Activated naive CD4-positive, alpha-beta T cell treated with anti-CD3 and anti-CD28 coated beads for 36 hours (primary cell): ENCODE data around the gene HMOX2. TPM values are rescaled to one million over a fixed set of nuclear protein-coding genes. Genes with fewer than 3 reads are reported as not detected.

Experiments used
- CTCF ChIA-PET: fragments of 350-600 bp; sonication (Branson Sonifier 250); formaldehyde crosslinking; loops from one replicate; lab custom pipeline; 2021; ENCODE audit warnings: antibody characterized with exemption; lab: Charles Lee
- DNase-seq: peaks from one replicate; pipeline ENCODE4 v3.0.0-alpha.2; 2020
- H3K27ac Mint-ChIP-seq: one replicate; pipeline ENCODE4 v1.8.0; 2021; ENCODE audit warnings: mild to moderate bottlenecking, mixed read lengths
- H3K27me3 Mint-ChIP-seq: one replicate; pipeline ENCODE4 v1.8.0; 2021; ENCODE audit warnings: low read depth, mixed read lengths
- H3K36me3 Mint-ChIP-seq: one replicate; pipeline ENCODE4 v1.8.0; 2021; ENCODE audit warnings: low read depth, mixed read lengths
- H3K4me1 Mint-ChIP-seq: one replicate; pipeline ENCODE4 v1.8.0; 2021; ENCODE audit warnings: low read depth, mixed read lengths
- H3K4me3 Mint-ChIP-seq: one replicate; pipeline ENCODE4 v1.8.0; 2021; ENCODE audit warnings: mild to moderate bottlenecking, moderate library complexity, mixed read lengths
- H3K9me3 Mint-ChIP-seq: one replicate; pipeline ENCODE4 v1.8.0; 2021; ENCODE audit warnings: mixed read lengths
- intact Hi-C: fragments of 100-400 bp; cut with micrococcal nuclease; formaldehyde crosslinking; loops from one replicate; pipeline ENCODE4 v1.15.1; 2023
- total RNA-seq, 2 experiments: library from RNA; stranded (reverse); gene quantifications; one replicate each; pipeline ENCODE4 v1.2.3, GENCODE V29; 2021

HMOX2 gene
- total RNA-seq, 2 experiments from 2014 or later = 46.8 to 49.3 TPM

DNA sequence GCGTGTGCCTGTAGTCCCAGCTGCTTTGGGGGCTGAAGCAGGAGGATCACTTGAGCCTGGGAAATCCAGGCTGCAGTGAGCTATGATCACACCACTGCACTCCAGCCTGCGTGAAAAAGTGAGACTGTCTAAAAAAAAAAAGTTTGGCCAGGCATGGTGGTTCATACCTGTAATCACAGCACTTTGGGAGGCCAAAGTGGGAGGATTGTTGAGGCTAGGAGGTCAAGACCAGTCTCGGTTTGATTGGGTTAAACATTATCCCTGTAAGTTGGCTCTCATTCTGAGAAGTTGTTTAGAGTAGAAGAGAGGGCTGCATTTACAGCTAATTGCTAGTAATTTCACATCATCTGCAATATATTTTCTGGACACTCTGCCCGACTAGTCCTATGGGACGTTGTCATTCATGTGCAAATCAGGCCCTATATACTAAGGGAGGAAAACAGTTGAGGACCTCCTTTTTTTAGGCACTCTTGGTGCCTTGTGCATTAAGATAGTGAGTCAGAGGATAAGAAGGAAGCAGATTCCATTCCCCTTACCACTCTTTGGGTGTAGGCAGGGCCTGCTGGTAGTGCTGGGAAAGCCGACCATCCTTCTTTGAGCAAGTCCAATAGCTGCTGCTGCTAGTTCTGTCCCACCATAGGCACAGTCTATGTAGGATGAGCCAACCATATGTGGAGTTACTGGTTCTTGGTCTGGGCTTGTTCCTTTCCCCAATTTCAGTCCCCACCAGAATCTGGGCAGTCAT lies 18.7 kb downstream of the HMOX2 start:
- Mint-ChIP-seq H3K27me3 (no peaks in the 10 kb centered on the region), H3K4me1 (peaks cover 82% of the 10 kb centered on the region), H3K4me3 (no peak overlapping the region), H3K9me3 (no peaks in the 10 kb centered on the region), H3K36me3 (peaks cover 5% of the 10 kb centered on the region), H3K27ac (peak overlapping the region; percentile 56)
- no peak for DNase-seq
- intact Hi-C loops = no loop called here
- CTCF ChIA-PET = interaction anchor here (0.7 to 2.3 kb wide), 2 partner anchors 10 to 97 kb away, joined by 4 to 15 read pairs; no protein-coding TSS in a partner anchor

- H3K36me3 Mint-ChIP-seq = peaks cover 7% of the 10 kb centered on the region
- peak overlapping the region; percentile 15 for H3K27ac Mint-ChIP-seq
- intact Hi-C loops = no loop called here
- CTCF ChIA-PET = no interaction called here
- no peaks in the 10 kb centered on the region for H3K9me3 Mint-ChIP-seq
- no peak overlapping the region for H3K4me3 Mint-ChIP-seq
- peaks cover 82% of the 10 kb centered on the region for H3K4me1 Mint-ChIP-seq
- H3K27me3 Mint-ChIP-seq = no peaks in the 10 kb centered on the region
- DNase-seq = no peak
Measured at GRCh38 chr16:4495766-4496165, 19.6 kb downstream of the HMOX2 start.

GRCh38 chr16:4496305-4496704 lies 20.1 kb downstream of the HMOX2 start:
- Mint-ChIP-seq H3K27me3 (no peaks in the 10 kb centered on the region), H3K36me3 (peaks cover 6% of the 10 kb centered on the region), H3K4me3 (no peak overlapping the region), H3K4me1 (peaks cover 83% of the 10 kb centered on the region), H3K27ac (peak overlapping the region; percentile 15), H3K9me3 (no peaks in the 10 kb centered on the region)
- DNase-seq = no peak
- intact Hi-C loops = no loop called here
- CTCF ChIA-PET = interaction anchor here (1.1 to 1.5 kb wide), 2 partner anchors 9 to 17 kb away, joined by 3 to 4 read pairs; no protein-coding TSS in a partner anchor

DNA sequence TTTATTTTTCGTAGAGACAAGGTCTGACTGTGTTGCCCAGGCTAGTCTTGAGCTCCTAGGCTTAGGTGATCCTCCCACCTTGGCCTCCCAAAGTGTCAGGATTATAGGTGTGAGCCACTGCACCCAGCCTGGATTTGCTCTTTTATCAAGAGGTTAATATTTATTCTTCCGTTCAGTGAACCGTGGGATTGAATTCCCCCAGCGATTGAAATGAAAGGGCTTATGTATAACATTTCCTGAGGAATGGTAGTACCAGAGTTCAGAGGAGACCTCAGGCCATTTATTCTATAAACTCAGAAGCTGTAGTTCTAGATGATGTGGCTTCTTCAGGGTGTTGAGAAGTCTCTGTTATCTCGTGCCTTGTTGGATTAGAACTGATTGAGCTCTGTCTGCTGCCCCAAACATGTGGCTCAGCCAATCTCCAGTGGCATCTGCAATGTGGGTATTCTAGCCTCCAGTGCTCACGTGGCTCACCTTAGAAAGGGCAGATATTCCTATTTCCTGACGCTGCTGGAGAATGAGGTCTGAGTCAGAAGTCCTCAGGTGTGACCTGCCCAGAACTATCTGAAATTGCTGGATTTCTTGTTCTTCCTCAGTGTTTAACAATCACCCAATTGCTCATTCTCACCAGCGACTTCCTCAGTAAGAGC lies 22.5 kb downstream of the HMOX2 start:
- no peak for DNase-seq
- Mint-ChIP-seq H3K27me3 (no peaks in the 10 kb centered on the region), H3K4me3 (no peak overlapping the region), H3K4me1 (peaks cover 89% of the 10 kb centered on the region), H3K36me3 (peaks cover 4% of the 10 kb centered on the region), H3K9me3 (no peaks in the 10 kb centered on the region), H3K27ac (no peak overlapping the region)
- CTCF ChIA-PET = interaction anchor here (1.2 kb wide), 1 partner anchor 8 kb away, joined by 3 read pairs; no protein-coding TSS in a partner anchor
- intact Hi-C loops = no loop called here

DNA sequence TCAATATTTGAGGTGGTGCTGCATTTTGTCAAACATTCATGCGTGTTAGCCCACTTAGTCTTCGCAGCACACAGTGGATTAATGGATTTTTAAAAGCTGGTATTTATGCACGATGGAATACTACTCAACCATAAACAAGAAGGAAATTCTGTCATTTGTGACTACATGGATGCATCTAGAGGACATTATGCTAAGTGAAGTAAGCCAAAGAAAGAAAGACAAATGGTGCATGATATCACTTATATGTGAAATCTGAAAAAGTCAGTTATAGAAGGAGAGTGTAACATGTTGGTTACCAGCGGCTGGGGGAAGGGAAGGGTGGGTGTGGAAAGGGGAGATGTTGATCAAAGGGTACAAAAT lies 23.0 kb downstream of the HMOX2 start:
- no peak overlapping the region for H3K27ac Mint-ChIP-seq
- intact Hi-C loops = no loop called here
- DNase-seq = no peak
- no peaks in the 10 kb centered on the region for H3K9me3 Mint-ChIP-seq
- H3K27me3 Mint-ChIP-seq = no peaks in the 10 kb centered on the region
- peaks cover 4% of the 10 kb centered on the region for H3K36me3 Mint-ChIP-seq
- no peak overlapping the region for H3K4me3 Mint-ChIP-seq
- CTCF ChIA-PET = interaction anchor here (0.9 to 2.2 kb wide), 4 partner anchors 8 to 87 kb away, joined by 3 to 8 read pairs (median 4); no protein-coding TSS in a partner anchor
- peaks cover 89% of the 10 kb centered on the region for H3K4me1 Mint-ChIP-seq

DNA sequence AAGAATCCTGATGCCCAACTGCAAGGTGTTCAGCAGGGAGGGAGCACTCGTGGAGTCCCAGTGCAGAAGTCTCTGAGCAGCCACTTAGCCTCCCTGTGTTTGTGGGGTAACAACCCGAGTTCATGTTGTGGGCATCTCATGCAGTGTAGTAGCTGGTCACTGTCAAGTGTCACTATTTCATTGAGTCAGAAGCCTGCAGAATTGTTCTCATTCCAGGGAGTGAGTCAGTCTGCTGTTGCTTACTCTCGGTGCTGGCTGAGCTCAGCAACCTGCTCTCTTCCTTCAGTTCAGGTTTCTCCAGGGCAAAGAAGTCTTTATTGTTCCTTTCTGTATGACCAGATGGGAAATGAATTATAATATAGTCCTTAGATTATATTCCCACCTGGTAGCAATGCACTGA lies 24.1 kb downstream of the HMOX2 start:
- Mint-ChIP-seq H3K27ac (peak overlapping the region; percentile 7), H3K27me3 (no peaks in the 10 kb centered on the region), H3K36me3 (peaks cover 4% of the 10 kb centered on the region), H3K4me3 (no peak overlapping the region), H3K9me3 (no peaks in the 10 kb centered on the region), H3K4me1 (peaks cover 85% of the 10 kb centered on the region)
- peak; percentile 49 for DNase-seq
- intact Hi-C loops = no loop called here
- CTCF ChIA-PET = interaction anchor here (0.9 to 2.7 kb wide), 10 partner anchors 10 to 124 kb away, joined by 3 to 11 read pairs (median 4); partner anchors contain the start of genes HMOX2 and MGRN1

- Mint-ChIP-seq H3K4me3 (no peak overlapping the region), H3K27ac (peak overlapping the region; percentile 80), H3K36me3 (peaks cover 5% of the 10 kb centered on the region), H3K9me3 (no peaks in the 10 kb centered on the region), H3K27me3 (no peaks in the 10 kb centered on the region), H3K4me1 (peaks cover 85% of the 10 kb centered on the region)
- intact Hi-C loops = no loop called here
- DNase-seq = no peak
- CTCF ChIA-PET = interaction anchor here (0.7 to 2.7 kb wide), 7 partner anchors 11 to 98 kb away, joined by 3 to 11 read pairs (median 3); no protein-coding TSS in a partner anchor
Measured at GRCh38 chr16:4501071-4501478, 24.9 kb downstream of the HMOX2 start.

DNA sequence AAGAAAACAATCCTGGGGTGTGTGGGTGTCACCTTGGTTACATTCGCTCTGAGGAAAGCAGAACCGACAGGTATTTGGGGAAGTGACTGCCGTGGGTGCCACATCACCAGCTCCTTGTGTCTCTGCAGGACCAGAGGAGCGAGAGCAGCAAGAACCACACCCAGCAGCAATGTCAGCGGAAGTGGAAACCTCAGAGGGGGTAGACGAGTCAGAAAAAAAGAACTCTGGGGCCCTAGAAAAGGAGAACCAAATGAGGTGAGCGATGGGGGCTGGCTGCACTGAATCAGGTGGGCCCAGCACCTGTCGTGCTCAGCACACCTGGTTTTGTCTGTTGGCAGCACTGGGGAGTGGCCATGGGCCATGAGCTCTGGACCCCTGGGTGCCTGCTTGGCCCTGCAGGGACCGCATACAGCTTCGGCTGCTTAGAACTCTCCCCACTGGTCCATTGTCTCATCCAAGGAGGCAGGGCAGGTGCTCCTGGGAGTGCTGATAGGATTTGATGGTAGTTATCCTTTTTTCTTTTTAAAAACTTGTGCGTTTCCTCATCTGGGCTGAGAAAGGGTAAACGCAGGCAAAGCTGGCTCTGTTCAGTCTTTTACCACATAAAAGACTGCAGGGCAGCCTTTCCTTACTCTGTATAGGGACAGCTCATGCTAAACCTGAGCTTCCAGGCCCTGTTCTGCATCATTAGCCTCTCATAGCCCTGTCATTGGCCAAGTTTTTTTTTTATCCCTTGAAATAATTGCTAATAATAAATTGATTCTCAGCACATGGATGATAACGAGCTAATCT lies 29.4 kb downstream of the HMOX2 start:
- CTCF ChIA-PET = interaction anchor here (0.6 to 6.3 kb wide), 20 partner anchors 9 to 601 kb away, joined by 3 to 93 read pairs (median 8); partner anchors contain the start of genes CDIP1, HMOX2, MGRN1 and NMRAL1
- peak overlapping the region; percentile 62 for H3K4me3 Mint-ChIP-seq

GRCh38 chr16:4506450-4506849 lies 30.3 kb downstream of the HMOX2 start:
- peak overlapping the region; percentile 48 for H3K4me3 Mint-ChIP-seq
- peak overlapping the region; percentile 91 for H3K27ac Mint-ChIP-seq
- peak; percentile 79 for DNase-seq
- no peaks in the 10 kb centered on the region for H3K9me3 Mint-ChIP-seq
- CTCF ChIA-PET = interaction anchor here (0.7 to 6.3 kb wide), 25 partner anchors 8 to 217 kb away, joined by 3 to 93 read pairs (median 8); partner anchors contain the start of genes CDIP1, HMOX2, MGRN1 and NMRAL1
- intact Hi-C loops = loop anchor here (1.0 to 5.0 kb wide), 5 partner anchors 32 to 451 kb away; partner anchors contain the start of genes CDIP1 and SEC14L5
- H3K4me1 Mint-ChIP-seq = peaks cover 46% of the 10 kb centered on the region
- peaks cover 23% of the 10 kb centered on the region for H3K36me3 Mint-ChIP-seq
- no peaks in the 10 kb centered on the region for H3K27me3 Mint-ChIP-seq

More for the DNA sequence above, 29.4 kb downstream of the HMOX2 start:
- no peaks in the 10 kb centered on the region for H3K9me3 Mint-ChIP-seq
- peaks cover 16% of the 10 kb centered on the region for H3K36me3 Mint-ChIP-seq
- H3K4me1 Mint-ChIP-seq = peaks cover 54% of the 10 kb centered on the region
- peak; percentile 88 for DNase-seq
- intact Hi-C loops = loop anchor here (1.0 to 5.0 kb wide), 8 partner anchors 29 to 452 kb away; partner anchors contain the start of genes CDIP1, HMOX2, MGRN1 and SEC14L5
- no peaks in the 10 kb centered on the region for H3K27me3 Mint-ChIP-seq
- peak overlapping the region; percentile 91 for H3K27ac Mint-ChIP-seq

DNA sequence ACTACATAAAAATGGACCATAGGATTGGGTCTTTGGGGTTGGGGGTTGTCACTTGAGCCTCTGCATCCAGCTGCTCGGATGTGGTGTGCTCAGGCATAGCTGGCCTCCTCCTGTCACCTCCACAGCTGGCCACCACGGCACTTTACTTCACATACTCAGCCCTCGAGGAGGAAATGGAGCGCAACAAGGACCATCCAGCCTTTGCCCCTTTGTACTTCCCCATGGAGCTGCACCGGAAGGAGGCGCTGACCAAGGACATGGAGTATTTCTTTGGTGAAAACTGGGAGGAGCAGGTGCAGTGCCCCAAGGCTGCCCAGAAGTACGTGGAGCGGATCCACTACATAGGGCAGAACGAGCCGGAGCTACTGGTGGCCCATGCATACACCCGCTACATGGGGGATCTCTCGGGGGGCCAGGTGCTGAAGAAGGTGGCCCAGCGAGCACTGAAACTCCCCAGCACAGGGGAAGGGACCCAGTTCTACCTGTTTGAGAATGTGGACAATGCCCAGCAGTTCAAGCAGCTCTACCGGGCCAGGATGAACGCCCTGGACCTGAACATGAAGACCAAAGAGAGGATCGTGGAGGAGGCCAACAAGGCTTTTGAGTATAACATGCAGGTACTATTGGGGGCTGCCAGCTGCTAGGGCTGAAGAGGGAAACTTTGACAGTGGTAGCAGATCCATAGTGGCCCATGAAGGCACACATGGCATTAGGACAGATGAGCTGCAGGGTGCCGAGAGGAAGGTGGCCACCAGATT lies 31.6 kb downstream of the HMOX2 start:
- Mint-ChIP-seq H3K4me3 (no peak overlapping the region), H3K27ac (peak overlapping the region; percentile 91), H3K4me1 (peaks cover 37% of the 10 kb centered on the region), H3K27me3 (no peaks in the 10 kb centered on the region), H3K36me3 (peaks cover 27% of the 10 kb centered on the region), H3K9me3 (no peaks in the 10 kb centered on the region)
- DNase-seq = no peak
- CTCF ChIA-PET = interaction anchor here (0.6 to 6.3 kb wide), 21 partner anchors 7 to 375 kb away, joined by 3 to 93 read pairs (median 7); partner anchors contain the start of genes C16orf96, HMOX2 and NMRAL1
- intact Hi-C loops = loop anchor here (2.0 to 5.0 kb wide), 3 partner anchors 31 to 450 kb away; partner anchors contain the start of genes CDIP1 and SEC14L5

DNA sequence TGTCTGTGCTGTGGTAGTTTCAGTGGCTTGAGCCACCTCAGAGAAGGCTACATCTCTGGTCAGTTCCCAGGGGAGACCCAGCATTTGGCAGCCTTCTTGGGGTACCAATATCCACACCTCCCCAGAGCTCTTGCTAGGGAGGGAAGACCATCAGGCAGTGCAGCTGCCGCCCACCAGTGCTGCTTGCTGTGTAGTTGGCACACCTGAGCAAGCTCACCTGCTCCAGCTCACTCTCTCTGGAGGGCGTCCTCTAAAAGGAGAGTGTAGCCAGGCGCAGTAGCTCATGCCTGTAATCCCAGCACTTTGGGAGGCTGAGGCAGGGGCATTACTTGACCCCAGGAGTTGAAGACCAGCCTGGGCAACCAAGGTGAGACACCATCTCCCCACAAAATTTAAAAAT lies 32.6 kb downstream of the HMOX2 start:
- Mint-ChIP-seq H3K27ac (no peak overlapping the region), H3K27me3 (no peaks in the 10 kb centered on the region), H3K4me1 (peaks cover 34% of the 10 kb centered on the region), H3K4me3 (no peak overlapping the region), H3K9me3 (no peaks in the 10 kb centered on the region), H3K36me3 (peaks cover 30% of the 10 kb centered on the region)
- CTCF ChIA-PET = interaction anchor here (0.8 to 6.3 kb wide), 4 partner anchors 39 to 157 kb away, joined by 3 to 93 read pairs (median 42); no protein-coding TSS in a partner anchor
- intact Hi-C loops = loop anchor here (5.0 kb wide), 2 partner anchors 168 to 448 kb away; partner anchors contain the start of gene SEC14L5
- no peak for DNase-seq
